ENCODE results near the gene CHST11.
A peak's percentile ranks its signal among the peaks of the same experiment; 100 is the strongest.

DNA sequence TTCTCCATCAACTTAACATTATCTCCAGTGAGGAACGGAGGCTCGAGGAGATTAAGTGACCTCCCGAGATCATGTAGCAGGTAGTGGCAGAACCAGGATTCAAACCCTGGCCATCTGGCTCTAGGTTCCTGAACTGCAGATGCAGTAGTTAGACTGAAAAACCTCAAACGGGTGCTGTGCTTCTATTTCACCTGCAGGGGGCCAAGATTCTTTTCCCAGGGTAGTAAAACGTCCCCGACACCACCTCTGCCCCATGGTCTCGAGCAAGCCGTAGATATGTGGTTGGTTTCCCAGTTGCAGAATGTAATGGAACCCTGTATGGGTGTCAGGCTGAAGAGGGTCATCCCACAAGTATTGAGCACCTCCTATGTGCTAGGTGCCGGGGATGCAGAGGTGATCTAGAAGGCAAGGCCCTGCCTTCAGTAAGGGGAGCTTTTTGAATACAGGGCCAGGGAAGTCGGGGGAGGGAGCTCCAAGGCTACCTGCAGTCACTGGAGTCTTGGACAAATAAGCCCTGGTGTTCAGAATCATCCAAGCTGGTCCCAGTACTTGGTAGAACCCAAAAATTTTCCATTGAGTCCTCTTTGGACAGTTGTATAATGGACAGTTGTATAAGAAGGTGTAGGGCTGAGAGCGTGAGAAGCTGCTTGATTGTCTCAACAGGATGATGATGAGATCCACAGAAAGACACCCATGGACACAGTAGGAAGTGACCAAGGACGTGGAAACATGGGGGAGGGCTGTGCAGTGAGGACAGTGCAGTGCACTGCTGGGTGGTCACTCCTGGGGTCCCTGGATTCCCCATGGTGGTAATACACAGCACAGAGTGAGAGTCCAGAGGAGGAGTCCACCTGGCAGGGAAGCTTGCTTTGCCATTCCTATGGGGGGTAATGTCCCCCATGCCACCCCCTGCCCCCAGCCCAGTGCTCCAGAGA lies 197.2 kb downstream of the CHST11 start:
- TF ChIP-seq, protein P1, sequence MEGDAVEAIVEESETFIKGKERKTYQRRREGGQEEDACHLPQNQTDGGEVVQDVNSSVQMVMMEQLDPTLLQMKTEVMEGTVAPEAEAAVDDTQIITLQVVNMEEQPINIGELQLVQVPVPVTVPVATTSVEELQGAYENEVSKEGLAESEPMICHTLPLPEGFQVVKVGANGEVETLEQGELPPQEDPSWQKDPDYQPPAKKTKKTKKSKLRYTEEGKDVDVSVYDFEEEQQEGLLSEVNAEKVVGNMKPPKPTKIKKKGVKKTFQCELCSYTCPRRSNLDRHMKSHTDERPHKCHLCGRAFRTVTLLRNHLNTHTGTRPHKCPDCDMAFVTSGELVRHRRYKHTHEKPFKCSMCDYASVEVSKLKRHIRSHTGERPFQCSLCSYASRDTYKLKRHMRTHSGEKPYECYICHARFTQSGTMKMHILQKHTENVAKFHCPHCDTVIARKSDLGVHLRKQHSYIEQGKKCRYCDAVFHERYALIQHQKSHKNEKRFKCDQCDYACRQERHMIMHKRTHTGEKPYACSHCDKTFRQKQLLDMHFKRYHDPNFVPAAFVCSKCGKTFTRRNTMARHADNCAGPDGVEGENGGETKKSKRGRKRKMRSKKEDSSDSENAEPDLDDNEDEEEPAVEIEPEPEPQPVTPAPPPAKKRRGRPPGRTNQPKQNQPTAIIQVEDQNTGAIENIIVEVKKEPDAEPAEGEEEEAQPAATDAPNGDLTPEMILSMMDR (IDR thresholded peaks at IDR 0.05) = peak; percentile 60
- TF ChIP-seq EZH2phosphoT487 (IDR thresholded peaks at IDR 0.05) (no peak), EZH2 (IDR thresholded peaks at IDR 0.05) (no peak)

All from neural progenitor cell (in vitro differentiated cells).